Measurements from ENCODE around the gene TDRD12.

- TF ChIP-seq CTCF (optimal IDR thresholded peaks at IDR 0.05 in 1 of 3, IDR thresholded peaks at IDR 0.05 in 1 of 3, conservative IDR thresholded peaks at IDR 0.05 in 1 of 3; ENCODE audit: extremely low read depth in 1 of 3, insufficient read depth in 2 of 3, low read length in 3 of 3): no peak
- TF ChIP-seq EZH2 (IDR thresholded peaks at IDR 0.05; ENCODE audit: low read length): no peak
Measured at GRCh38 chr19:32822916-32823746, 103.6 kb downstream of the TDRD12 start.
